NCI-H1417 (cell line): ENCODE measurements around the gene TMEM158.

Experiments
- DNase-seq, 3 experiments: peaks; one replicate each; lab custom pipeline; 2025; lab: John Stamatoyannopoulos, UW

TMEM158 gene

DNA sequence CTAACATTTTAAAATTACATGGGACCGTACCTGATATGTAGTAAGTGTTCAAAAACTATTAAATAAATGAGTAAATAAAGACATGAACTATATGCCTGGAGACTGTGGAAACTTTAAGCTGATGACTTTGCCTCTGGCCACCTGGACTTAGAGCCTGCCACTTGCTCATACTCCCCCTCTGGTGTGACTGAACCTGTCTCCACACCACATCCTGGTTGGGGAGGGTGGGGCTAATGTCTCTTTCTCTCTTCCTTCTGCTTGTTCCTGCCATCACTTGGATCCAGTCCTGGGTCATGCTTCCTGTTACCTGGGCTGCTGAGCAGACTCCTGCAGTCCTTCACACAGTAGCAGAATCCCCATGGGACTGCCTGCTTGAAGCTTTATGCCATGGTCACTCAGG is 8.2 kb upstream of the TMEM158 start:
- no peak for DNase-seq

DNA sequence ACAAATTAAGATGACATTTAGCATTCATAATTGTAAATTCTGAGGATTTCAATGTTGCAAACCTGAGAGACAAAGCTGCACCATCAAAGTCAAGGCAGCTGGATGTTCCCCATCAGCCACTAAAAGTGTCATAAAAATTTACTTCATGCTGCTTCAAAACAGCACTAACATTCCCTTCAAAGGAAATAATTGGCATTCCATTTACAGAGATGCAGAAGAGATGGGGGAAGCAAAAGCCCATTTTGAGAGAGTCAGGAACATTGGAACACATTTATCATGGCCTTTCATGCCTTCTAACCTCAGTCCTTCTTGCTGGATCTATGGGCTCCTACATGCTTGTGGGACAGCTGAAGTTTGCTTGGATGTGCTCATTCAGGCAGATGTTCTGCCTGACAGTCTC is 6.4 kb upstream of the TMEM158 start:
- DNase-seq = no peak

DNA sequence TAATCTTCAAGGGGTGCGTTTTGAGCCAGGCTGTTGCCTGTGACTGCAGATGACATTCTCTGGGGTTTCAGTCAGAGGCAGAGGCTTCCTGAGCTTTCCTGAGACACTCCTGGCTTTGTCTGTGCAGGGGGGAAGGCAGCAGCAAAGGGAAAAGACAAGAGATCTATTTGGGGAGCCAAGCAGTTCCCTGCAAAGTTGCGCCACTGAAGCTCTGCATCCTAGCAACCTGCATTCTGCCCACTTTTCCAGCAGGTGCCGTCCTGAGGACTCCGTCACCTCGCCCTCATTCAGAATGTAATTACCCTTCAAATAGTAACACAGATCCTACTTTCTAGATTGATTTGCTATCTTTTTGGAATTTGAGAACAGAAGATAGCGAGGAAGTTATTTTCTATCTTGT is 1.9 kb upstream of the TMEM158 start:
- DNase-seq = peak; percentile 3 to 37 (median 25)

DNA sequence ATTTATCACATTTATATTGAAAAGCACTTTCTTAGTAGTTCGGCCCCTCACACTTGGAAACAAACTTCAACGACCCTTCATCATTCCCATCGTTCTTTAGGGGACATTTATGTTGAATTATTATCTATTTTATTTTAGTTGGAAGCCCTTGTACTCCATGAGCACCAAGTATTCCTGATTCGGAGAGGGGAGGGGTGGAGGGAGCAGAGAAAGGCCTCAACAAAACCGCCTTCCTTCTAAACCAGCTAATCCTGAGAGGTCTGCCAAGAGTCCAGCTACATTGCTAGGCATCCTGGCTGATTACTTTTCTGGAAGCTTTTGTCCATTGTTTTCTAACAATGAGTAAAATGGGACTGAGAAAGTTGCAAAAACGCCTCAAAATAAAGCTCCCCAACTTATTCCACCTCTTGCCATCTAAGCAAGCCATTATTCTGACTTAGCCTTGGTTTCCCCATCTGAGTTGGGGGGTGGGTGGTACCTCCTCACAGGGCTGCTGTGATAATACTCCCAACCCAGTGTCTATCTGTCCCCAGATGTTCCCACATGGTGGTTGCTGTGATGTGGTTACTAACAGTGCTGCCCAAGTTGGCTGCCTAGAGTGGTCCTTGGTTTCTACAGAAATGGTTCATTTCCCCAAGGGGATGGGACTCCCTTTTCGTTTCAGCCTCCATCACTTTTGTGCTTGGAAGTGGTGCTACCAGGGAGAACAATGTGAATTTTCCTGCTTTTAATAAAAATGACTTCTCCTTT is 1.2 kb upstream of the TMEM158 start:
- DNase-seq = no peak

DNA sequence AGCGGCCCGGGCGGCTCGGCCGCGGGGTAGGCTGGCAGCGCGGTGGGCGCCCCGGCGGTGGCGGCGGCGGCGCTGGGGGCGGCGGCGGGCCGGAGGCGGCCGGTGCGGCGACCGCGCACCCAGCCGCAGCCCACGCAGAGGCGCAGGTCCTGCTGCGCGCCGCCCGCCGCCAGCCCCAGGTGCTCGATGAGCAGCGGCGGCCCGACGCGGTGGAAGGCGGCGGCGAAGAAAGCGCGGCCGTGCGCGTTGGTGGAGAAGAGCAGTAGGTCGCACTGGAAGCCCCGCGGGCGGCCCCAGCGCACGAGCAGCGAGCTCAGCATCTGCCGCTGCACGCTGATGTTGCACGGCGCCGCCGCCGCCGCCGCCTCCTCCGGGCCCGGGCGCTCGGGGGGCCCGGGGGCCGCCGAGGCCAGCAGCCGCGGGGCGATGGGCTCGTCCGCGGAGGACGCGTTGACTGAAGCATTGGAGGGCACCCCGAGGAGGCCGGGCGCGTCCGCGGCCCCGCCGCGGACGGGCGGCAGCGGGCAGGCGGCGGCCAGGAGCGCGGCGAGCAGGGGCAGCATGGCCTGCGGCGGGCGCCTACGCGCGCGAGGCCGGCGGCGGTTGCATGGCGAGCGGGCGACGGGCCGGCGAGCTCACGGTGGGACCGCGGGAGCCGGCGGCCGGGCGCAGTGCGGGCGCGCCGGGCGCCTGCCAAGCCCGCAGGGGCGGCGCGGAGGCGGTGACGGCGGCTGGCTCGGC is 452 bp downstream of the TMEM158 start:
- DNase-seq = peak in 2 of 3 experiments; percentile 52 to 63

DNA sequence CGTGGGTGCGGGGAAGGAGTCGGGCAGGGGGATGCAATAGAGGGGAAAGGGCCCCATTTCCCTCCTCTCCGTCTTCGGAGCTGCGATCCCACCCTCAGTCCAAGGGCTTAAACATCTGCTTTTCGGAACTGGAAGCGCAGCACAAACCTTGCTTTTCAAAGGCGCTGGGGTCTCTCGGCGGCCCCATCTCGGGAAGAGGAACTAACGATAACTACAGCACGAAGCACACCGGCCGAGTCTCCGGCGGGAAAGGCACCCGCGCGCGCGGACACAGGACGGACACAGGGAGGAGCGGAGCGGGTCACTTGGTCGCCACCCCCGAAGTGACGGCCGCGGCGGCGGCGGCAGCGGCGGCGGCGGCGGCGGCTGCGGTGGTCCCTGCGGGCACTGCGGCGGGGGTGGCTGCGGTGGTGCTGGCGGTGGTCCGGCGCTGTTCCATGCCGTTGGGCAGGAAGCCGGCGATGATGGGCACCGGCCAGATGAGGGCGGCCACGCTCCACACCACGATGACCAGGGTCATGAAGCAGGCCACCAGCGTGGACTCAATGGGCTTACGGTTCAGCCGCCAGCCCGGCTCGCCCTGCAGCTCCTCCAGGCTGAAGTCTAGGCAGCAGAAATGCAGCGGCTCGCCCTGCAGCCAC is 1.1 kb downstream of the TMEM158 start:
- DNase-seq = peak; percentile 16 to 71 (median 49)

DNA sequence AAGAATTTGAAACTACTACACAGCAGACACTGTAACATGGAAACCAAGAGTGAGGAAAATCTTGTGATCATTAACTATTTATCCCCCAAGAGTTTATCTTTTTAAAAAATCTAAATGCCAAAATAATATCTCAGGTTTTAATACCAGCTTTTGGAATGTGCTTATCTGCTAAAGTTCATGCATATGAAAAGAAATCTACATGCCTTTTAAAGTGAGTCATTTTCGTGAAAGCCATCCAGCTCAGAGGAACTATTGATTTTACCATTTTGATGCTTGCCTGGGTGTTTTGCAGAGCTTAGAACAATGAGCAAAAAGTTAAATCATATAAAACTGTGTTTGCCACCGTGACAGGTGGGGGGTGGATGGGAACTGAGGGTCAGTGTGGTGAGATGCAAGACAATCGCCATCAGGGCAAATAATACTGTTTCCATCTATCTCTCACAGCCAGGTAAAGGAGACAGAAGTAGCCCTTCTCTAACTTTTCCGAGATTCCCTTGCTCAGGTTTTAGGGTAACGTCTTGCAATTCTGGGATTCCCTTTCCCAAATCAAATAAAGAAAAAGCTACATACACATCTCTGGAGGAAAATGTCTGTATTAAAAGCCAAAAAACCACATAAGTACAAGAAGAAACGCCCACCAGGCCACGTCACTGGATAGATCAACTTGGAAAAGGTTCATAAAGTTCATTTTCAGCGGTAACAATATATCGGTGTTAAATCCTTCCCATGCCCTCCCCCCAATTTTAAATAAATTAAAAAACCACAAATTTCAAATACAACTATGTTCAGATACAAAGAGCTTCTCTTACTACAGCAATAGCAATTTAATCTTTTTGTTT is 2.0 kb downstream of the TMEM158 start:
- DNase-seq = no peak

DNA sequence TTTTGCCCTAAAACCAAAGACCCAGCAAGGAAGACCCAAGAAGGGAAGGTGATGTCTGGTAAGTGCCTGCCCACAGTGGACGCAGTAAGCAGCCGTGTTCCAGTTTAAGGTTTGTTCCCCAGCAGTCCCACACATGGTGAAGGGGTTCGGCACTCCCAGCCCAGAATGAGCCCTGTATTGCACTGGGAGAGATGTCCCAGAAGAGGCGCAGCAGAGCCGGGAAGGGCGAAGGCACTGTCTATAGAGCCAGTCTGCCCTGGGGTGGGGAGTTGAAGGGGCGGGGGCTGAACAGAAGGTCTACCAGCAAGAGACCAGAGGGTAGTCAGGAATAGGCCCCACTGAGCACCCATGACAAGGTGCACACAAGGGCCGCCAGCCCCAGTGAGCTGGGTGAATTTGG is 6.4 kb downstream of the TMEM158 start:
- DNase-seq = no peak

DNA sequence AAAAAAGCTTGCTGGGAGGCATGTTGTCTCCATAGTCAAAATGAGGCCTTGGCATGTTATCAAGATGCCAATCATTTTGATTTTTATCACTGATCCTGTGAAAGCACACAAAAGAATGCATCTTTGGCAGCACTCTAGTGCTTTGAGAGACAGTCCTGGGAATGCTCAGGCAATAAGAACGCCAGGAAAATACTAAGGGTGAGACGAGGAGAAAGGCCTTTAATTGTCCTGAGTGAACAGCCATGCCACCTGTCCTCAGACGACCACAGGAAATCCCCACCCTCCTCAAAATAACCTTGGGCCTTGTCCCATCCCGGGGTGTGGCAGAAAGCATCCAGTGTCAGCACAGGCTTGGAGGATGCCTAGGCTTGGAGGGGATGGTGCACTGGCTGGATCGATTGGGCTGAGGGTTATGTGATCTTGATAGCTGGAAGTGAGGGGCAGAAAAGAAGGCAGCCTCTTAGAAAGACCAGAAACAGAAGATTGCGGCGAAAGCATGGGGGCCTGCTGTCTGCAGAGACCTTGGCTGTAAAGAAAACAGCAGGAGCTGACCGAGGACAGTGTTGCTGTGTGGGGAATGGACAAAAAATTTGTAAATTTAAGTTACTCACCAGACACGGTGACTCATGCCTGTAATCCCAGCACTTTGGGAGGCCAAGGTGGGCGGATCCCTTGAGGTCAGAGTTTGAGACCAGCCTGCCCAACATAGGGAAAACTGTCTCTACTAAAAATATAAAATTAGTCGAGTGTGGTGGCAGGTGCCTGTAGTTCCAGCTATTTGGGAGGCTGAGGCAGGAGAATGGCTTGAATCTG is 7.3 kb downstream of the TMEM158 start:
- DNase-seq = no peak

DNA sequence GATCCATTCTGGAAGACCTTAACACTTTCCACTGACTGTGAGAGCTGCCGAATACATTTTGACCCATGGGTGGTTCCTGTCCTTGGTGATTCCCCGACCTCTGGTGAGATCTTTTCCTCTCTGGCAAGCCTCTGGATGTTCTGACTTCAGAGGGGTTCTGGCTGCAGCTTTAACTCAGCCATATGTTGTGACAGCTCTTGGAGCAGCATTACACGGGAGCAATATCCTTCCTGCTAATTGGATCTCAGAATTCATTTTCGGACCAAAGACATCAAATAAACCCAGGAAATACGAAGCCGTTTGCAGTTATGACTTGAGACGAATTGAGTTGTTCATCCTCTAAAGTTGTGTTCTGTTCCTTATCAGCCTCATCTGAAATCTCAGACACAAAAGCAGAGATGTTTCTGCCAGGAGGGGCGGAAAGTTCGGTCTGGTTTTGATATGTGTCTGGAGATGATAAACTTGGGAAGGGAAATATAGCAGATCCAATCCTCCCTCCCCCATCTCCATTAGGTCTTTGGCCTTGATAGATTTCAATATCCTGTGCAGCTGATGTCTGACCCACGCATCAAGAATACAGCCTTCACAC is 10.0 kb downstream of the TMEM158 start:
- DNase-seq = no peak

DNA sequence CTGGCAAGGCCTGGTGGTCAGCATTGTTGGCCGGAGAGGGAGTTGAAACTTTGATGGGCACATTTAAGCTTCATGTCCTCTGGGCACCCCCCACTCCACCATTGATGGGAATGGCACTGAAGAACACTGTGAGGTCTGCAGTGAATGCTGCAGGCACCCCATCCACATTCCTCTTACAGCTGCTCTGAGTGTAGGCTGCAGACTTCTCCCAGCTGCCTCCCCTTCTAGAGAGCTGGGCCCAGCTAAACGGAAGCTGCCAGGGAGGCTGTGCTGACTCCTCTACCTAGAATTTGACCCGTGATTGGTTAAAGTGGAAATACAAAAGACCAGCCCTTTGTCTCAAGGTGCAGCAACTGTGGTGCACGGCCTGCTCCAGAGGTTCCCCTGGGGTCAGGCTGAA is 10.6 kb downstream of the TMEM158 start:
- no peak for DNase-seq

DNA sequence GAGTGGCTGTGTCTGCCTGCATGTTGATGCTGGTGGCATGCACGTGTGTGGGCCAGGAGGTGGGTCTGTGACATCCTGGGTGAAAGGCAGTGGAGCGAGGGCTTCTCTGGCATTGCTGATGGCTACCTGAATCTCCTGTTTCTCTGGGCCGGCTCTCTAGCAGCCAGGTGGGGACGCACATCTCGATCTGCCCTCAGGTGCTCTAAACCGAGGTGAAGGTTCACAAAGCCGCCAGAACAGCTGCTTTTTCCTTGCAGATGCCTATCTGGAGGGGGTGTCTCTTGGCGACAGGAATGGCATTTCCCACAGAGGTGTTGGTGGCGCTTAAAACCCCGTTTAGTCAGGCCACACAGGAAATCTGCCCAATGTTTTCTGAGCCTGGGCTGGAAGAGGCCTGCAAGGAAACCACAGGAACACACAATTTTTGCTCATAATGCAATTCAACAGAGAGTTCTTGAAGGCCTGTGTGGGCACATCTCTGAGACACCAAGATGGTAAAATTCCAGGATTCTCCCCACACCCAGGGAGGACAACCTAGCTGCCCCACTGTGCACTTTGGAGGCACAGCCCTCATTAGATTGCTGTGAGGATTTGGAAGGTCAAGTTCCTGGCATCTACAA is 11.9 kb downstream of the TMEM158 start:
- DNase-seq = no peak

DNA sequence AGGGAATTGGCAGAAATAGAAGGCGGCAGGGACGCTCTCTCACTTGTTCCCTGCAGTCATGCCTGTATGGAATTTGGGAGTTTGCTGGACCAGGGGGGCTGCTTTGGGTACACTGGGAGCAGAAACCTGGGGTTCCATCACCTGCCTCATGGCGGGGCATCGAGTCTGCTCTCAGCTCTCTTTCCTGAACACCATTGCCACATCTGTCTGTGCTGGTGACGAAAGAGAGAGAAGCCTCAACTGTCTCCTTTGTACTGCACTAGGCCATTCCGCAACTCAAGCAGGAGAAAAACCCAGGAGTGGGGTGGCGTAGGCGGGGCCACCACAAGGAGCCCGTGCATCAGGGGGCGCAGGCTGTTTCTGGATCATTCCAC is 14.0 kb downstream of the TMEM158 start:
- DNase-seq = no peak

DNA sequence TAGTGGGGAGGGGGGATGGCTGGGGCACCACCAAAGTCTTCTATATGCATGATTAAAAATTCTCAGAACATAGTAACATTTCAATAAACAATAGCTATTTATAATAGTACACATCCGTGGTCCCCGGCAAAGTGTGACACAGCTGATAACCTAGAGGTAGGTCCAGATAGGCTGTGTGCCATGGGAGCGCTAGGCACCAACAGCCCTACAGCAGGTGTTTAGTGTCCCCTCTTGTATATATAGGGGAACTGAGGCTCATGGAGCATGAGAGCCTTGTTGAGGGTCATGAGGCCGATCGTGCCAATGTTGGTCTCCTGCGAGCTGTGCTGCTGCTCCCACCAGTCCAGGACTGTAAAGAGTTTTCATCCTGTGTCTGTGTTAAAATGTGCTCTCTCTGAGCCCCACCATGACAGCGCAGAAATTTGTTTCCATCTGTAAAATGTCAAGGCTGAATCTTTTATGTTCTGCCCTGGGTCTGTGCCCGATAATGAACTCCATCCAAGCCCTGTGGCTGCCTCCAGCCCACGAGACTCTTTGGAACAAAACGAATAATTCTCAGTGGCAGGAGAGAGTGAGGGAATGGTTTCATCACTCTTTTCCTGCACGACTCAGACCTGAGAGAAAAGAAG is 14.5 kb downstream of the TMEM158 start:
- no peak for DNase-seq

DNA sequence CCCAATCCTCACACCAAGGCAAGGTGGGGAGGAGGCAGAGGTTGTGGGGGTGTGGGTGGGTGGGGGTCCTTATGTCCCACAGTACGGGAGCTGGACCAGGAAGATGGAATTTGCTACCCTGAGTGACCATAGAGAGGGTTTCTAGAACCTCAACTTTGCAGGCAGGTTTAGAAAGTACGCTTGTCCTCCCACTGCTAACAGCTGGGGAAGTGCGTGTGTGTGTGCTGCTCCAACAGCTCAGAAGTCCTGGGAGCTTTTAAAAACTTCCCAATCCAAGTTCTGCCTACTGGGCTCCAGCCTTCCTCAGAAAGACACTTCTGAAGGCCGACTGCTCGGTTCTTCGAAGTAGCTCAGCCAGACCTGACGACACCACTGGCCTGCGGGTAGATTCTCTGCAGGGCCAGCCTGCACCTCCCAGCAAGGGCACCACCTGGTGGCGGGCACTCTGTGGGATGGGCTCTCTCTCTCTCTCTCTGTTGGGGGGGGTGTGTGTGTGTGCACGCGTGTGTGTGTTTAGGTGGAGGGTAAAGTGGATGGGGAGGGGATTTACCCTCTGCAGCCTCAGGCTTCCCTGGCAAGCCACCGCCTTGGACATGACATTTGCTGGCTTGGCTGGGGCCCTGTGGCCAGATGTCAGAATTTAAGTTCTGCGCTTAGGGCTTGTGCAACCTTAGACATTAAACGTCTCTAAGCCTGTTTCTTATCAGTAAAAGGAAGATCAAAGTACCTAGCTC is 15.6 kb downstream of the TMEM158 start:
- DNase-seq = peak in 2 of 3 experiments; percentile 27 to 65

DNA sequence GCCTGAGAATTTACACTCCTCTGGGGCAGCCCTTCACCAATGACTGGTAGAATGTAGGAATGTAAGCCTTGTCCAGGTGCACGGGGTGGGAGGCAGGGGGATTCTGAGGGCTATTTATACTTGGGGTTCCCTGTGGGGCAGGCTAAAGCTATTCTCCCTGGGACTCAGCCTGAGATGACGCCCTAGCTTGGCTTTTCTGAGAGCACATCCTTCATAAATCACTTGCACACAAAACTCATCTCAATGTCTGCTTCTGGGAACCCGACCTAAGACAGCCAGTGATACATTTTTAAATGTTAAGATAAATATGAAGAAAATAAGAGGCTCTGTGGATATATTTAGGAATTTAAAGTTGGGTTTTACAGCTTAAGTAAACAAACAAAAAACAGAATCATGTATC is 16.6 kb downstream of the TMEM158 start:
- DNase-seq = no peak

DNA sequence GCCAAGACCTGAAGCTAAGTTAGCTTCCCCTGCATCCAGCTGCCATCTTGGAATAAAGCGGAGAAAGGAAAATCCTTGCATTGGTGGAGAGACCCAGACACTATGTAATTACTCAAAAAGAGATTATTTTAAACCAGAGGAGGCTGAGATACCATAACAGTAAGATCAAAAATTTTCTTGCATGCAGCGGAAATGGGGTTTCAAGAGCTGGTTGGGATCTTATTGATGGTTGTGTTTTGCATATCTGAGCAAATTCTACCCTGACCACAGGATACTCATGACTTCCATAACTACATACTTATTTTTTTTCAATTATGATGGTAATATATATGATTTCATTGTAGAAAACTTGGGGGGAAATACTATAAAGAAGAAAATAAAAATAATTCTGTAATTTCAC is 17.5 kb downstream of the TMEM158 start:
- no peak for DNase-seq

DNA sequence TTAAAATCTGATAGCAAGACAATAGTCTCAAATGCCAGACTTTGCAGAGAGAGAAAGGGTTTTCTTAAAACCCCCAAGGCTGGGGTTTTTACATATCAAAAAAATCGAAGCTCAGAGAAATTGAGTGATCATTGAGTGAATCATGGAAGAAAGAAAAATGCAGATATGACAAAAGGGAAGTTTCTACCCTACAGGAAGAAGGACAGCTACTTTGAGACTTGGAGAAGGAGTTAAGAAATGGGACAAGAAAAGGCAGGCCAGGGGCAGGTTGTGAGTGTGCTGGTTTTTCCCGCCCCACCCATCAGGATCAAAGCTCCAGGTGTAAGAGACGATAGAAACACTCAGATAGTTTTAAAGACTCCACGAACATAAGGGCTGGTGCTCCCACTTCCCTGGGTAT is 18.6 kb downstream of the TMEM158 start:
- DNase-seq = no peak

DNA sequence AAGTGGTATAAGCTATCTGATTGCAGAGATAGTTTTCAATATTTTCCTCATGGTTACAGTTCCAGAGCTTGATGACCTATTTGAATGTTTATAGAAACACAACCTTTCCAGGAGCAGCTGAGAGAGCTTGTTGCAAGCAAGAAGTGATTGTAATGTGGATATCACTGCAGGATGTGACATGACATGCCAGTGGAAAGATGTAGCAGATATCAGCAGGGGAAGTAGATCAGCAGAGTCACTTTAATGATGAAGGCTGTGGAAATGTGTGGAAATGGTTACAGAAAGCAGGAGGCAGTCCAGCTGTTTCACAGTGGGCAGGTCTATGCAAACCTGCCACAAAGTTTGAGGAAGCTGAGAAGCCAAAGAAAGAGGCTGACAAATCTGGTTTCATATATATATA is 21.0 kb downstream of the TMEM158 start:
- DNase-seq = no peak
